SK-N-SH treated with all-trans-retinoic acid at 6 μM for 48 hours (cell line): Measurements from ENCODE around the gene DLG2.

Experiments
- GLIS3 ChIP-seq: fragments of 250-450 bp; sonication (Bioruptor Pico); IDR thresholded peaks from 2 replicates; pipeline ENCODE4 v1.5.0; 2020; ENCODE audit warnings: mild to moderate bottlenecking, moderate library complexity
- PATZ1 ChIP-seq: fragments of 250-450 bp; sonication (Bioruptor Pico); IDR thresholded peaks from 2 replicates; pipeline ENCODE4 v1.8.0; 2020; ENCODE audit warnings: mild to moderate bottlenecking, moderate library complexity, borderline replicate concordance
- POU6F1 ChIP-seq: fragments of 250-450 bp; sonication (Bioruptor Pico); IDR thresholded peaks from 2 replicates; pipeline ENCODE4 v1.8.0; 2021; ENCODE audit warnings: low read depth, mild to moderate bottlenecking, moderate library complexity, borderline replicate concordance
- PPARA ChIP-seq: fragments of 250-450 bp; sonication (Bioruptor Pico); IDR thresholded peaks from 2 replicates; pipeline ENCODE4 v1.5.0; 2020; ENCODE audit warnings: mild to moderate bottlenecking, borderline replicate concordance
- SNAI2 ChIP-seq: fragments of 250-450 bp; sonication (Bioruptor Pico); IDR thresholded peaks from 2 replicates; pipeline ENCODE4 v1.5.0; 2020; ENCODE audit warnings: mild to moderate bottlenecking, moderate library complexity
- TOX ChIP-seq: fragments of 250-450 bp; sonication (Bioruptor Pico); IDR thresholded peaks from 2 replicates; pipeline ENCODE4 v1.8.0; 2021; ENCODE audit warnings: mild to moderate bottlenecking, moderate library complexity, borderline replicate concordance
- ZC3H10 ChIP-seq: fragments of 250-450 bp; sonication (Bioruptor Pico); IDR thresholded peaks from 2 replicates; pipeline ENCODE4 v1.5.1; 2021; ENCODE audit warnings: mild to moderate bottlenecking, moderate library complexity
- ZFP30 ChIP-seq: fragments of 450-650 bp; formaldehyde crosslinking; IDR thresholded peaks from 2 replicates; pipeline ENCODE4 v1.5.0; 2022; ENCODE audit warnings: mild to moderate bottlenecking, moderate library complexity
- ZNF70 ChIP-seq: fragments of 450-650 bp; formaldehyde crosslinking; IDR thresholded peaks from 2 replicates; pipeline ENCODE4 v1.5.0; 2020; ENCODE audit warnings: mild to moderate bottlenecking, moderate library complexity
- ZNF8 ChIP-seq: fragments of 450-650 bp; formaldehyde crosslinking; IDR thresholded peaks from 2 replicates; pipeline ENCODE4 v1.5.0; 2020; ENCODE audit warnings: mild to moderate bottlenecking, moderate library complexity
- TF ChIP-seq, protein P1 (sequence below): fragments of 250-450 bp; sonication (Bioruptor Pico); IDR thresholded peaks from 2 replicates; pipeline ENCODE4 v1.5.0; 2020; ENCODE audit warnings: mild to moderate bottlenecking, moderate library complexity

DNA sequence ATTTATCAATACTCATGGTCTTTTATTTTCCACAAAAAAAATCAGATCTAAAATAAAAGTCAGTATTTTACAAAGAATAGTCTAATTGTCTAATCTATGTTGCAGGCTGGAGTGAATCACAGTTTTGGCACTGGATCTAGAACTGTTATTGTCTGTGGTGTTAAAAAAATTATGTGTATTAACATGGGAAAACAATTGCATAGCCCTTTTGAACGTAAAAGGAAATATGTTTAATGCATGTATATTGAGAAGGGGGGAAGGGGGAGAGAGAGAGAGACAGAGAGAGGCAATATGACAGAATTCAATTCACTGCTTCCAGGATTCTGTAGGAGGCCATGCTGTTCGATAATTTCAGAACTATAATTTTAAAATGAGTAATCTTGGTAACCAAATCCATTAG is 2016.1 kb downstream of the DLG2 start:
- TF ChIP-seq ZNF70 (CRISPR knock-in tag) (no peak), ZC3H10 (CRISPR knock-in tag) (no peak), ZFP30 (no peak), SNAI2 (CRISPR knock-in tag) (no peak), ZNF8 (CRISPR knock-in tag) (no peak), TOX (no peak), GLIS3 (CRISPR knock-in tag) (no peak), PATZ1 (CRISPR knock-in tag) (no peak), PPARA (CRISPR knock-in tag) (no peak), POU6F1 (no peak)
- TF ChIP-seq, protein P1, sequence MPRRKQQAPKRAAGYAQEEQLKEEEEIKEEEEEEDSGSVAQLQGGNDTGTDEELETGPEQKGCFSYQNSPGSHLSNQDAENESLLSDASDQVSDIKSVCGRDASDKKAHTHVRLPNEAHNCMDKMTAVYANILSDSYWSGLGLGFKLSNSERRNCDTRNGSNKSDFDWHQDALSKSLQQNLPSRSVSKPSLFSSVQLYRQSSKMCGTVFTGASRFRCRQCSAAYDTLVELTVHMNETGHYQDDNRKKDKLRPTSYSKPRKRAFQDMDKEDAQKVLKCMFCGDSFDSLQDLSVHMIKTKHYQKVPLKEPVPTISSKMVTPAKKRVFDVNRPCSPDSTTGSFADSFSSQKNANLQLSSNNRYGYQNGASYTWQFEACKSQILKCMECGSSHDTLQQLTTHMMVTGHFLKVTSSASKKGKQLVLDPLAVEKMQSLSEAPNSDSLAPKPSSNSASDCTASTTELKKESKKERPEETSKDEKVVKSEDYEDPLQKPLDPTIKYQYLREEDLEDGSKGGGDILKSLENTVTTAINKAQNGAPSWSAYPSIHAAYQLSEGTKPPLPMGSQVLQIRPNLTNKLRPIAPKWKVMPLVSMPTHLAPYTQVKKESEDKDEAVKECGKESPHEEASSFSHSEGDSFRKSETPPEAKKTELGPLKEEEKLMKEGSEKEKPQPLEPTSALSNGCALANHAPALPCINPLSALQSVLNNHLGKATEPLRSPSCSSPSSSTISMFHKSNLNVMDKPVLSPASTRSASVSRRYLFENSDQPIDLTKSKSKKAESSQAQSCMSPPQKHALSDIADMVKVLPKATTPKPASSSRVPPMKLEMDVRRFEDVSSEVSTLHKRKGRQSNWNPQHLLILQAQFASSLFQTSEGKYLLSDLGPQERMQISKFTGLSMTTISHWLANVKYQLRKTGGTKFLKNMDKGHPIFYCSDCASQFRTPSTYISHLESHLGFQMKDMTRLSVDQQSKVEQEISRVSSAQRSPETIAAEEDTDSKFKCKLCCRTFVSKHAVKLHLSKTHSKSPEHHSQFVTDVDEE (CRISPR knock-in tag): no peak
